IMR-90 (cell line): ENCODE results near the gene HMGCL. TPM values are rescaled to one million over a fixed set of nuclear protein-coding genes. Genes with fewer than 3 reads are reported as not detected.

Experiments
- ATAC-seq: fragments of 200-7000 bp; cut with Tn5 transposase; 2 replicates; pipeline ENCODE4 v1.9.1; 2020; ENCODE audit warnings: low read depth, mild to moderate bottlenecking, moderate library complexity
- BruUV-seq: library from RNA; stranded (reverse); fragments of 400-500 nt; replicated peaks from 2 replicates; lab custom pipeline; 2021; lab: Mats Ljungman, UMichigan
- CTCF ChIA-PET: fragments of 300-600 bp; formaldehyde crosslinking; extraction: SDS; loops from one replicate; lab custom pipeline; 2021; ENCODE audit warnings: antibody characterized with exemption; lab: Yijun Ruan, JAX
- POLR2A ChIA-PET: fragments of 300-600 bp; sonication (Branson Sonifier 250); formaldehyde crosslinking; loops from one replicate; lab custom pipeline; 2022; ENCODE audit warnings: antibody characterized with exemption; ENCODE audit not compliant: unreplicated experiment; lab: Charles Lee
- DNase-seq: peaks from one replicate; pipeline ENCODE4 v3.0.0; 2013
- H2AFZ ChIP-seq: replicated peaks from 2 replicates; pipeline ENCODE3; 2013; ENCODE audit warnings: low read length, mild to moderate bottlenecking; ENCODE audit not compliant: poor library complexity
- H2AK5ac ChIP-seq: 2 replicates; pipeline ENCODE4 v1.6.1; 2013; ENCODE audit warnings: low read depth, low read length, inconsistent platforms
- H2AK9ac ChIP-seq: replicated peaks from 2 replicates; pipeline ENCODE3; 2013; ENCODE audit warnings: mild to moderate bottlenecking, low read depth, low read length, moderate library complexity; ENCODE audit not compliant: poor library complexity
- H2BK120ac ChIP-seq: 2 replicates; pipeline ENCODE4 v1.6.1; 2013; ENCODE audit warnings: low read depth, low read length, inconsistent platforms
- H2BK15ac ChIP-seq: 3 replicates; pipeline ENCODE4 v1.6.1; 2013; ENCODE audit warnings: low read depth, low read length, inconsistent platforms
- H2BK20ac ChIP-seq: 2 replicates; pipeline ENCODE4 v1.6.1; 2013; ENCODE audit warnings: low read depth, mild to moderate bottlenecking, inconsistent platforms, low read length, moderate library complexity
- H2BK5ac ChIP-seq: 2 replicates; pipeline ENCODE4 v1.6.1; 2013; ENCODE audit warnings: mild to moderate bottlenecking, low read depth, low read length, inconsistent platforms; ENCODE audit not compliant: poor library complexity, severe bottlenecking
- H3K14ac ChIP-seq: replicated peaks from 2 replicates; pipeline ENCODE4 v1.6.1; 2013; ENCODE audit warnings: low read depth, low read length, inconsistent platforms
- H3K18ac ChIP-seq: 2 replicates; pipeline ENCODE4 v1.6.1; 2013; ENCODE audit warnings: low read depth, low read length, control low read depth
- H3K23ac ChIP-seq: 2 replicates; pipeline ENCODE4 v1.6.1; 2013; ENCODE audit warnings: low read depth, low read length, inconsistent platforms
- H3K27ac ChIP-seq: 2 replicates; pipeline ENCODE4 v1.5.1; 2013; ENCODE audit warnings: mild to moderate bottlenecking, control low read depth, low read length; ENCODE audit not compliant: insufficient read depth
- H3K27me3 ChIP-seq: 2 replicates; pipeline ENCODE4 v1.6.1; 2013; ENCODE audit warnings: low read length; ENCODE audit not compliant: control insufficient read depth, insufficient read depth
- H3K36me3 ChIP-seq: 2 replicates; pipeline ENCODE4 v1.6.1; 2013; ENCODE audit warnings: low read length, mixed read lengths; ENCODE audit not compliant: control insufficient read depth, insufficient read depth
- H3K4ac ChIP-seq: 2 replicates; pipeline ENCODE4 v1.6.1; 2013; ENCODE audit warnings: low read depth, low read length, inconsistent platforms
- H3K4me1 ChIP-seq: 2 replicates; pipeline ENCODE4 v1.6.1; 2013; ENCODE audit warnings: low read length, mixed read lengths; ENCODE audit not compliant: control insufficient read depth, insufficient read depth
- H3K4me2 ChIP-seq: 2 replicates; pipeline ENCODE4 v1.6.1; 2013; ENCODE audit warnings: low read depth, mild to moderate bottlenecking, control low read depth, low read length, moderate library complexity
- H3K4me3 ChIP-seq: 2 replicates; pipeline ENCODE4 v1.5.1; 2013; ENCODE audit warnings: low read depth, mild to moderate bottlenecking, control low read depth, low read length, moderate library complexity; ENCODE audit not compliant: insufficient read depth
- H3K56ac ChIP-seq: 2 replicates; pipeline ENCODE4 v1.6.1; 2013; ENCODE audit warnings: low read length, inconsistent platforms; ENCODE audit not compliant: insufficient read depth; ENCODE audit errors: extremely low read depth
- H3K79me1 ChIP-seq, 2 experiments: 2 replicates each; pipeline ENCODE4 v1.6.1; 2013; ENCODE audit warnings: low read length in 2 of 2, inconsistent platforms in 1 of 2, low read depth in 1 of 2
- H3K9ac ChIP-seq: 2 replicates; pipeline ENCODE4 v1.6.1; 2013; ENCODE audit warnings: low read depth, low read length, control low read depth
- H3K9me1 ChIP-seq: 2 replicates; pipeline ENCODE4 v1.6.1; 2013; ENCODE audit warnings: low read length, inconsistent platforms; ENCODE audit not compliant: insufficient read depth
- H3K9me3 ChIP-seq: 2 replicates; pipeline ENCODE4 v1.6.1; 2013; ENCODE audit warnings: low read length; ENCODE audit not compliant: control insufficient read depth, insufficient read depth
- H4K20me1 ChIP-seq: 2 replicates; pipeline ENCODE4 v1.6.1; 2013; ENCODE audit warnings: low read length, inconsistent platforms; ENCODE audit not compliant: insufficient read depth
- H4K5ac ChIP-seq: 2 replicates; pipeline ENCODE4 v1.6.1; 2013; ENCODE audit warnings: mild to moderate bottlenecking, low read depth, low read length, control low read depth
- H4K8ac ChIP-seq, 2 experiments: 2 replicates each; pipeline ENCODE4 v1.6.1; 2013; ENCODE audit warnings: low read depth in 2 of 2, low read length in 2 of 2, control low read depth in 1 of 2, inconsistent platforms in 1 of 2
- H4K91ac ChIP-seq: 2 replicates; pipeline ENCODE4 v1.6.1; 2013; ENCODE audit warnings: low read depth, low read length, inconsistent platforms; ENCODE audit not compliant: insufficient read depth
- BHLHE40 ChIP-seq: fragments of 150-350 bp; IDR thresholded peaks from 2 replicates; pipeline ENCODE4 v1.6.1; 2016; ENCODE audit warnings: mild to moderate bottlenecking, low read depth, low read length
- CEBPB ChIP-seq: IDR thresholded peaks from 2 replicates; pipeline ENCODE4 v1.6.1; 2012; ENCODE audit warnings: low read depth, low read length, improper control_type of control experiment
- CHD1 ChIP-seq: IDR thresholded peaks from 2 replicates; pipeline ENCODE4 v1.6.1; 2012; ENCODE audit warnings: low read depth, low read length, improper control_type of control experiment
- CTCF ChIP-seq: conservative IDR thresholded peaks from 2 replicates; pipeline ENCODE4 v1.5.1; 2012; ENCODE audit warnings: mild to moderate bottlenecking, low read depth, low read length, improper control_type of control experiment
- ELK1 ChIP-seq: fragments of 150-350 bp; IDR thresholded peaks from 2 replicates; pipeline ENCODE4 v1.6.1; 2016; ENCODE audit warnings: low read depth, mild to moderate bottlenecking, low read length, moderate library complexity, borderline replicate concordance
- FOS ChIP-seq: fragments of 150-350 bp; IDR thresholded peaks from 2 replicates; pipeline ENCODE4 v1.6.1; 2016; ENCODE audit warnings: low read depth, low read length
- MAFK ChIP-seq: IDR thresholded peaks from 2 replicates; pipeline ENCODE4 v1.6.1; 2012; ENCODE audit warnings: low read depth, low read length, improper control_type of control experiment
- MAZ ChIP-seq: IDR thresholded peaks from 2 replicates; pipeline ENCODE4 v1.6.1; 2012; ENCODE audit warnings: low read depth, mild to moderate bottlenecking, low read length, improper control_type of control experiment, moderate library complexity, borderline replicate concordance
- MXI1 ChIP-seq: IDR thresholded peaks from 2 replicates; pipeline ENCODE4 v1.6.1; 2012; ENCODE audit warnings: low read depth, mild to moderate bottlenecking, low read length, moderate library complexity, borderline replicate concordance
- NFE2L2 ChIP-seq: fragments of 150-350 bp; IDR thresholded peaks from 2 replicates; pipeline ENCODE4 v1.6.1; 2016; ENCODE audit warnings: low read depth, mild to moderate bottlenecking, low read length
- POLR2A ChIP-seq: IDR thresholded peaks from 2 replicates; pipeline ENCODE4 v1.6.1; 2012; ENCODE audit warnings: mild to moderate bottlenecking, low read depth, low read length
- RAD21 ChIP-seq: IDR thresholded peaks from 2 replicates; pipeline ENCODE4 v1.6.1; 2012; ENCODE audit warnings: low read length, improper control_type of control experiment
- RCOR1 ChIP-seq: IDR thresholded peaks from 2 replicates; pipeline ENCODE4 v1.6.1; 2012; ENCODE audit warnings: mild to moderate bottlenecking, low read length, improper control_type of control experiment; ENCODE audit not compliant: insufficient replicate concordance
- RFX5 ChIP-seq: IDR thresholded peaks from 2 replicates; pipeline ENCODE4 v1.8.0; 2012; ENCODE audit warnings: low read depth, mild to moderate bottlenecking, low read length, moderate library complexity
- SMC3 ChIP-seq: fragments of 150-350 bp; IDR thresholded peaks from 2 replicates; pipeline ENCODE4 v1.6.1; 2016; ENCODE audit warnings: low read depth, mild to moderate bottlenecking, antibody characterized with exemption, low read length, moderate library complexity
- USF2 ChIP-seq: fragments of 150-350 bp; IDR thresholded peaks from 2 replicates; pipeline ENCODE4 v1.6.1; 2017; ENCODE audit warnings: mild to moderate bottlenecking, antibody characterized with exemption, low read length, low read depth
- WGBS, 2 experiments: methylation state at CpG; one replicate each; pipeline versions ENCODE4 v1.1.5 to v1.1.7; 2013; ENCODE audit warnings: missing lambda C conversion rate in 2 of 2; ENCODE audit not compliant: insufficient read length in 1 of 2; ENCODE audit errors: extremely low coverage in 2 of 2; 5-methylcytosine and 5-hydroxymethylcytosine counted together
- dilution Hi-C: fragments of 300-500 bp; cut with HindIII; formaldehyde crosslinking; loops from one replicate; pipeline ENCODE4 v1.14.3; 2018; ENCODE audit warnings: low sequenced_read_pairs; ENCODE audit not compliant: unreplicated experiment
- in situ Hi-C: fragments of 300-500 bp; cut with MboI; formaldehyde crosslinking; loops from 3 replicates; pipeline ENCODE4 v1.14.3; 2019; ENCODE audit warnings: low sequenced_read_pairs, inconsistent platforms, mixed read lengths
- intact Hi-C: fragments of 100-400 bp; cut with micrococcal nuclease; formaldehyde crosslinking; loops from 2 replicates; pipeline ENCODE4 v1.10.0; 2022
- polyA plus RNA-seq, 3 experiments: library from polyadenylated mRNA; depleted of rRNA; stranded (reverse); fragments of >200 nt; gene quantifications; 2 replicates each; pipeline ENCODE4 v1.2.3, GENCODE V29; 2012; ENCODE audit warnings: low replicate concordance in 1 of 3
- total RNA-seq: library from RNA; depleted of rRNA; stranded (reverse); fragments of >200 nt; gene quantifications from 2 replicates; pipeline ENCODE4 v1.2.3, GENCODE V29; 2012

The HMGCL gene
- total and polyA plus RNA-seq, 2 of the 4 experiments (the other 2 are of a cell fraction) = 30.6 to 33.5 TPM

- no peak for ATAC-seq
- H3K4me3 ChIP-seq = no peak overlapping the region
- no peak overlapping the region for H3K18ac ChIP-seq
- intact Hi-C loops = no loop called here
- no peaks in the 10 kb centered on the region for H4K20me1 ChIP-seq
- in situ Hi-C loops = no loop called here
- no peak overlapping the region for H2AFZ ChIP-seq
- H3K14ac ChIP-seq = no peak overlapping the region
- no peaks in the 10 kb centered on the region for H3K9me3 ChIP-seq
- H2BK5ac ChIP-seq = no peak overlapping the region
- H2AK5ac ChIP-seq = peak overlapping the region; percentile 77
- no TSS peak for BruUV-seq
- H3K36me3 ChIP-seq = no peaks in the 10 kb centered on the region
- H3K27ac ChIP-seq = no peak overlapping the region
- no peak overlapping the region for H2BK120ac ChIP-seq
- H2AK9ac ChIP-seq = no peak overlapping the region
- no peak overlapping the region for H3K23ac ChIP-seq
- no peak overlapping the region for H2BK20ac ChIP-seq
- H2BK15ac ChIP-seq = no peak overlapping the region
- CTCF ChIA-PET = no interaction called here
- no peak overlapping the region for H3K56ac ChIP-seq
- peaks cover 4% of the 10 kb centered on the region for H3K9me1 ChIP-seq
- H3K9ac ChIP-seq = no peak overlapping the region
- H4K8ac ChIP-seq = no peak overlapping the region
- no peak overlapping the region for H4K5ac ChIP-seq
- TF ChIP-seq MAZ (no peak), RAD21 (no peak), SMC3 (no peak), NFE2L2 (no peak), CTCF (no peak), POLR2A (no peak), BHLHE40 (no peak), MAFK (no peak), ELK1 (no peak), MXI1 (no peak), CEBPB (no peak), RCOR1 (no peak), CHD1 (no peak), USF2 (no peak), RFX5 (no peak), FOS (no peak)
- H4K91ac ChIP-seq = no peak overlapping the region
- peak overlapping the region; percentile 47 for H3K4me2 ChIP-seq
- H3K4ac ChIP-seq = no peak overlapping the region
- no peak for DNase-seq
- POLR2A ChIA-PET = no interaction called here
- H3K79me1 ChIP-seq = peaks cover 14 to 17% of the 10 kb centered on the region in 2 experiments
- dilution Hi-C loops = no loop called here
- WGBS, 2 experiments = 84% methylated on average over 4 of the region's 7 CpGs; no CpG with 5 or more reads in 1 of the 2 experiments
- no peaks in the 10 kb centered on the region for H3K27me3 ChIP-seq
- H3K4me1 ChIP-seq = peaks cover 3% of the 10 kb centered on the region
These were observed 1.5 kb downstream of the HMGCL start for GRCh38 chr1:23823767-23824166.
